GM18870 (cell line): ENCODE data around the gene MBTPS2.

Source experiments
- ATAC-seq: cut with Tn5 transposase; IDR thresholded peaks from one replicate; pipeline ENCODE4 v1.9.1; 2021; ENCODE audit warnings: moderate library complexity; ENCODE audit not compliant: unreplicated experiment

The MBTPS2 gene

GRCh38 chrX:21932292-21933002 lies 93.0 kb downstream of the MBTPS2 start:
- ATAC-seq = no peak

- no peak for ATAC-seq
These were observed 93.7 kb downstream of the MBTPS2 start for GRCh38 chrX:21933077-21933476.

- no peak for ATAC-seq
These were observed 95.0 kb downstream of the MBTPS2 start for GRCh38 chrX:21934414-21934813.
